ENCODE measurements around the gene MYL9.
A peak's percentile ranks its signal among the peaks of the same experiment; 100 is the strongest.

Gene MYL9

GRCh38 chr20:36585410-36586125 lies 44.2 kb downstream of the MYL9 start:
- DNase-seq: no peak

DNA sequence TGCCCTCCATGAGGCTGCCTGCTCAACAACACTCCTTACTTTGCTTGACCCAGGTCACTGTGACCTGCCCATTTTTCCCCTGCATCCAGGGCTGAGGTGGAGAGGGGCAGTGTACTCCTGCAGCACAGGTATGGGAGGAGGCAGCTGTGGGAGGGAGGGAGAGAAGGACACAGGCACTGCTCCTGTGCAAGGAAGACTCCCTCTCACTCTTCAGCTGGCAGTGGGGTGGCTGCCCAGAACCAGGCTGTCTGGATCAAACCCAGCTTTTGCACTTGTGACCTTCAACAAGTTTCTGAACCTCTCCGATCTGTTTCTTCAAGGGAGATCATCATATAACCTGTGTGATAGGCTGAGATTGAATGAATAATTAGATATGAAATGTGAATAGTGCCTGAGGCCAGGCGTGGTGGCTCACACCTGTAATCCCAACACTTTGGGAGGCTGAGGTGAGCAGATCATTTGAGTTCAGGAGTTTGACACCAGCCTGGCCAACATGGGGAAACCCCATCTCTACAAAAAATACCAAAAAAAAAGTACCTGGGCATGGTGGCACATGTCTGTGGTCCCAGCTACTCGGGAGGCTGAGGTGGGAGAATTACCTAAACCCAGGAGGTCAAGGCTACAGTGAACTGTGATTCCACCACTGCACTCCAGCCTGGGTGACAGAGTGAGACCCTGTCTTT lies 46.2 kb downstream of the MYL9 start:
- no peak for DNase-seq

- DNase-seq: no peak
Measured at GRCh38 chr20:36591281-36591680, 50.0 kb downstream of the MYL9 start.

GRCh38 chr20:36591854-36592641 lies 50.7 kb downstream of the MYL9 start:
- DNase-seq: peak; percentile 58

- DNase-seq: no peak
Measured at GRCh38 chr20:36593347-36593929, 52.1 kb downstream of the MYL9 start.

- DNase-seq: no peak
Measured at GRCh38 chr20:36599912-36600345, 58.6 kb downstream of the MYL9 start.
